Natural killer cell (primary cell): ENCODE measurements around the gene FBXO42. TPM values are rescaled to one million over a fixed set of nuclear protein-coding genes. Genes with fewer than 3 reads are reported as not detected.

ENCODE experiments used
- ATAC-seq, 3 donors: fragments of 150-1000 bp in 2 of 3; fragments of 200-7000 bp in 1 of 3; cut with Tn5 transposase; 1 replicate in 1 of 3; 2 replicates in 2 of 3; pipeline ENCODE4 v1.10.0; 2021; ENCODE audit warnings: mild to moderate bottlenecking in 2 of 3, moderate library complexity in 2 of 3
- DNase-seq, 2 donors: peaks; one replicate each; pipeline versions ENCODE4 v3.0.0 to v3.0.0-alpha.2; 2013 to 2021; ENCODE audit warnings: mixed read lengths in 1 of 2
- H3K27ac ChIP-seq: one replicate; pipeline ENCODE4 v1.5.1; 2013; ENCODE audit warnings: mild to moderate bottlenecking, low read length
- H3K27me3 ChIP-seq: one replicate; pipeline ENCODE4 v1.6.1; 2013; ENCODE audit warnings: low read length; ENCODE audit not compliant: control insufficient read depth, insufficient read depth
- H3K36me3 ChIP-seq: one replicate; pipeline ENCODE4 v1.6.1; 2013; ENCODE audit warnings: low read length; ENCODE audit not compliant: control insufficient read depth, insufficient read depth
- H3K4me1 ChIP-seq: one replicate; pipeline ENCODE4 v1.6.1; 2013; ENCODE audit warnings: low read length; ENCODE audit not compliant: control insufficient read depth, insufficient read depth
- H3K4me3 ChIP-seq: one replicate; pipeline ENCODE4 v1.5.1; 2013; ENCODE audit warnings: low read length
- H3K9me3 ChIP-seq: one replicate; pipeline ENCODE4 v1.6.1; 2013; ENCODE audit warnings: low read length; ENCODE audit not compliant: control insufficient read depth, insufficient read depth
- H3K27ac Mint-ChIP-seq, 2 donors: one replicate each; pipeline ENCODE4 v1.8.0; 2022; ENCODE audit warnings: mild to moderate bottlenecking in 2 of 2, mixed read lengths in 2 of 2, moderate library complexity in 1 of 2
- H3K27me3 Mint-ChIP-seq, 2 donors: one replicate each; pipeline ENCODE4 v1.8.0; 2022; ENCODE audit warnings: low read depth in 2 of 2, mixed read lengths in 2 of 2
- H3K36me3 Mint-ChIP-seq: one replicate; pipeline ENCODE4 v1.8.0; 2022; ENCODE audit warnings: mixed read lengths
- H3K4me1 Mint-ChIP-seq, 2 donors: one replicate each; pipeline ENCODE4 v1.8.0; 2022; ENCODE audit warnings: mixed read lengths in 2 of 2
- H3K4me3 Mint-ChIP-seq: one replicate; pipeline ENCODE4 v1.8.0; 2022; ENCODE audit warnings: mild to moderate bottlenecking, moderate library complexity, mixed read lengths
- H3K9me3 Mint-ChIP-seq, 2 donors: one replicate each; pipeline ENCODE4 v1.8.0; 2022; ENCODE audit warnings: mixed read lengths in 2 of 2
- WGBS: methylation state at CpG from one replicate; pipeline ENCODE4 v1.1.7; 2013; ENCODE audit warnings: missing lambda C conversion rate; ENCODE audit not compliant: insufficient coverage; 5-methylcytosine and 5-hydroxymethylcytosine counted together
- intact Hi-C: fragments of 100-400 bp; cut with micrococcal nuclease; formaldehyde crosslinking; loops from one replicate; pipeline ENCODE4 v1.14.2; 2022
- total RNA-seq, 4 donors: library from RNA; stranded (reverse); fragments of 120-200 nt in 1 of 4; gene quantifications; one replicate each; pipeline versions ENCODE4 v1.2.3 to v1.2.4, GENCODE V29; 2013 to 2022
- TF ChIP-seq, protein P1 (sequence below): fragments of 200-600 bp; IDR thresholded peaks from one replicate; pipeline ENCODE4 v1.8.0; 2022; ENCODE audit warnings: antibody characterized with exemption

FBXO42 gene
- total RNA-seq, 3 donors from 2014 or later (not counting 1 experiment from before 2014, with no cell fraction given): 19.5 to 24.5 (median 24.1) TPM

DNA sequence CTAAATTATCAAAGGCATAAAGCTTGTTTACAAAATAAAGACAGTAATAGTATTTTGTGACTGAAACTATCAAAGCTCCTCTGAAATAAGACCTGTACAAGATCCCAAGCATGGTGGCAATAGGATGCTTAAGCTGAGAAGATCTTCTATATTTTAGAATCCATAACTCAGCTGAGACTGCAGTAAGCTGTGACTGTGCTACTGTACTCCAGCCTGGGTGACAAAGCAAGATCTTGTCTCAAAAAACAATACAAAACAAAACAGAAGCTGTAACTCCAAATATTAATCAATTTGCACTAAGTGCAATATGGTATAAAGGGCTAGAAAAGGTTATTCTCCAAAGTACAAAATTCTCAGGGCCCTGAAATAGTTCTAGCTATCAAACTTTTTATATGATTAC, 59.5 kb downstream of the FBXO42 start:
- Histone ChIP-seq H3K27ac (no peak overlapping the region), H3K27me3 (no peaks in the 10 kb centered on the region), H3K9me3 (no peaks in the 10 kb centered on the region), H3K36me3 (peaks cover 42% of the 10 kb centered on the region), H3K4me1 (no peaks in the 10 kb centered on the region), H3K4me3 (no peak overlapping the region)
- peaks cover 23 to 24% of the 10 kb centered on the region in 2 donors for H3K4me1 Mint-ChIP-seq
- no peak overlapping the region for H3K4me3 Mint-ChIP-seq
- no peak overlapping the region for H3K27ac Mint-ChIP-seq
- ATAC-seq: no peak
- no peak for DNase-seq
- TF ChIP-seq, protein P1, sequence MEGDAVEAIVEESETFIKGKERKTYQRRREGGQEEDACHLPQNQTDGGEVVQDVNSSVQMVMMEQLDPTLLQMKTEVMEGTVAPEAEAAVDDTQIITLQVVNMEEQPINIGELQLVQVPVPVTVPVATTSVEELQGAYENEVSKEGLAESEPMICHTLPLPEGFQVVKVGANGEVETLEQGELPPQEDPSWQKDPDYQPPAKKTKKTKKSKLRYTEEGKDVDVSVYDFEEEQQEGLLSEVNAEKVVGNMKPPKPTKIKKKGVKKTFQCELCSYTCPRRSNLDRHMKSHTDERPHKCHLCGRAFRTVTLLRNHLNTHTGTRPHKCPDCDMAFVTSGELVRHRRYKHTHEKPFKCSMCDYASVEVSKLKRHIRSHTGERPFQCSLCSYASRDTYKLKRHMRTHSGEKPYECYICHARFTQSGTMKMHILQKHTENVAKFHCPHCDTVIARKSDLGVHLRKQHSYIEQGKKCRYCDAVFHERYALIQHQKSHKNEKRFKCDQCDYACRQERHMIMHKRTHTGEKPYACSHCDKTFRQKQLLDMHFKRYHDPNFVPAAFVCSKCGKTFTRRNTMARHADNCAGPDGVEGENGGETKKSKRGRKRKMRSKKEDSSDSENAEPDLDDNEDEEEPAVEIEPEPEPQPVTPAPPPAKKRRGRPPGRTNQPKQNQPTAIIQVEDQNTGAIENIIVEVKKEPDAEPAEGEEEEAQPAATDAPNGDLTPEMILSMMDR: no peak
- no peaks in the 10 kb centered on the region for H3K9me3 Mint-ChIP-seq
- H3K27me3 Mint-ChIP-seq: no peaks in the 10 kb centered on the region
- peaks cover 10% of the 10 kb centered on the region for H3K36me3 Mint-ChIP-seq
- intact Hi-C loops: no loop called here

DNA sequence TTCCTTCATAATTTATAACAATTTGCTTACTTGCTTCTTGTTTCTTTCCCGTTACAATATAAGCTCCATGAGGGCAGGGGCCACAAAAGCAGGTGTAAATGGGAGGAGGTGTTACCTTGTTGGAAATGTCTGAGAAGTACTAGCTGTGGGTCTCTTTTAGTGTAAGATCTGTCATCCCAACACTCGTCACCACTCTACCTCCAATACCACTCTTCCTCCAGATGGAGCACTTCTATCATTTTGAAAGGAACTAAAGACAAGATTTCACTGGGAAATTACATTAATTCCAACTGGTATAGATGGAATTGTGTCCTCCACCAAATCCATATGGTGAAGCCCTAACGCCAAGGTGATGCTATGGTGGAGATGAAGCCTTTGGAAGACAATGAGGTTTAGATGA, 62.3 kb downstream of the FBXO42 start:
- Mint-ChIP-seq H3K4me1 (peaks cover 22% of the 10 kb centered on the region in 2 donors), H3K36me3 (peaks cover 10% of the 10 kb centered on the region), H3K27me3 (no peaks in the 10 kb centered on the region), H3K9me3 (no peaks in the 10 kb centered on the region), H3K4me3 (no peak overlapping the region), H3K27ac (peak overlapping the region in 1 of 2 donors; percentile 1)
- H3K27me3 ChIP-seq: no peaks in the 10 kb centered on the region
- DNase-seq (no peak), ATAC-seq (no peak)
- intact Hi-C loops: no loop called here
- H3K27ac ChIP-seq: no peak overlapping the region
- H3K36me3 ChIP-seq: peaks cover 49% of the 10 kb centered on the region
- WGBS: 100% methylated on average over 1 of the region's 3 CpGs
- TF ChIP-seq, protein P1: no peak
- H3K4me3 ChIP-seq: no peak overlapping the region
- no peaks in the 10 kb centered on the region for H3K4me1 ChIP-seq
- no peaks in the 10 kb centered on the region for H3K9me3 ChIP-seq

DNA sequence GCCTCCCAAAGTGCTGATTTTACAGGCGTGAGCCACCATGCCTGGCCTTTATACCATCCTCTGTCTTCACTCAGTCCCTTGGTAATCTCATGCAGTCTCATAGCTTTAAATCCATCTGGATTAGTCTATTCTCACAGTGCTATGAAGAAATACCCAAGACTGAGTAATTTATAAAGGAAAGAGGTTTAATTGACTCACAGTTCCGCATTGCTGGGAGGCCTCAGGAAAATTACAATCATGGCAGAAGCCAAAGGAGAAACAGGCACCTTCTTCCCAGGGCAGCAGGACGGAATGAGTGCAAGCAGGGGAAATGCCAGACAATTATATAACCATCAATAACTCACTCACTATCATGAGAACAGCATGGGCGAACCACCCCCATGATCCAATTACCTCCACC, 66.2 kb downstream of the FBXO42 start:
- ATAC-seq (no peak), DNase-seq (no peak)
- intact Hi-C loops: no loop called here
- TF ChIP-seq, protein P1: no peak
- Mint-ChIP-seq H3K36me3 (no peaks in the 10 kb centered on the region), H3K4me1 (peaks cover 5 to 21% of the 10 kb centered on the region in 2 donors), H3K4me3 (no peak overlapping the region), H3K9me3 (no peaks in the 10 kb centered on the region), H3K27ac (no peak overlapping the region), H3K27me3 (no peaks in the 10 kb centered on the region)
- Histone ChIP-seq H3K4me1 (no peaks in the 10 kb centered on the region), H3K36me3 (peaks cover 24% of the 10 kb centered on the region), H3K27me3 (no peaks in the 10 kb centered on the region), H3K27ac (no peak overlapping the region), H3K4me3 (no peak overlapping the region), H3K9me3 (no peaks in the 10 kb centered on the region)
- 100% methylated on average over 3 of the region's 4 CpGs for WGBS

DNA sequence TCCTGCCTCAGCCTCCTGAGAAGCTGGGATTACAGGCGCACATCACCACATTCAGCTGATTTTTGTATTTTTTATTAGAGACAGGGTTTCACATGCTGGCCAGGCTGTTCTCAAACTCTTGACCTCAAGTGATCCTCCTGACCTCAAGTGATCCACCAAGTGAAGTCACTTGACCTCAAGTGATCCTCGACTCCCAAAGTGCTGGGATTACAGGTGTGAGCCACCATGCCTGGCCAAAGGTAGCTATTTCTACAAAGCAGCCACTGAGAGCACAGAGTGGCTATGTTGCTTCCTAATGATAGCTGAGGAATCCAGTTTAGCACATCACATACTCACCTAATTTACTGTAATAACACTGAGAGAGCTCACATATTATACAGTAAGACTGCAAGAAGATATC, 70.5 kb downstream of the FBXO42 start:
- no peak for DNase-seq
- intact Hi-C loops: no loop called here
- WGBS: 93% methylated on average over 2 of the region's 2 CpGs
- no peaks in the 10 kb centered on the region for H3K27me3 ChIP-seq
- TF ChIP-seq, protein P1: no peak
- no peak for ATAC-seq
- no peaks in the 10 kb centered on the region for H3K9me3 Mint-ChIP-seq
- no peak overlapping the region for H3K4me3 ChIP-seq
- H3K4me1 Mint-ChIP-seq: peaks cover under 1 to 5% of the 10 kb centered on the region in 2 donors
- H3K4me3 Mint-ChIP-seq: no peak overlapping the region
- H3K4me1 ChIP-seq: no peaks in the 10 kb centered on the region
- no peaks in the 10 kb centered on the region for H3K27me3 Mint-ChIP-seq
- peaks cover 7% of the 10 kb centered on the region for H3K36me3 ChIP-seq
- H3K27ac Mint-ChIP-seq: peak overlapping the region in 1 of 2 donors; percentile 22
- no peaks in the 10 kb centered on the region for H3K9me3 ChIP-seq
- H3K36me3 Mint-ChIP-seq: no peaks in the 10 kb centered on the region
- no peak overlapping the region for H3K27ac ChIP-seq
